ENCODE data around the gene TMEM175.
"Not testable (repeated sequence)": the region's sequence is repeated elsewhere in the genome, so short reads cannot be mapped to it uniquely, and the experiment has no call there.

The TMEM175 gene

GRCh38 chr4:919004-919680 is 13.1 kb upstream of the TMEM175 start:
- not testable (repeated sequence) for DNase-seq (ENCODE audit: low read depth in 1 of 2, low spot score in 1 of 2); H3K4me3 ChIP-seq (replicated peaks; ENCODE audit: insufficient read depth, low read length); H3K27me3 ChIP-seq (ENCODE audit: insufficient read depth, poor library complexity, severe bottlenecking); H3K27ac ChIP-seq (replicated peaks)

DNA sequence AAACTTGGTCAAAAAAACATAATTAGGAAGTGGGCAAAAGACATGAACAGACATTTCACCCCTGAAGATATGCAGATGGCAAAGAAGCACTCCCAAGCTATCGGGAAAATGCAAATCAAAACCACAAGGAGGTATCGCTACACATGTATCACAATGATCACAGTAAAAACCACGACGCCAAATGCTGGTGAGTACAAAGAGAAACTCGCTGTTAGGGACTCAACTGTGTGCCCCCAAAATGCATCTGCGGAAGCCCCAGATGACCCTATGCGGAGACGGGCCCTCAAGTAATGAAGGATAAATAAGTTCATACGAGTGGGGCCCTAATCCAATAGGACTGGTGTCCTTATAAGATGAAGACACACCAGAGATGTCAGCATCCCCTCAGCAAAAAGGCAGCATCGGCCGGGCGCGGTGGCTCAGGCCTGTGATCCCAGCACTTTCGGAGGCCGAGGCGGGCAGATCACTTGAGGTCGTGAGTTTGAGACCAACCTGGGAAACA is 10.4 kb upstream of the TMEM175 start:
- H3K4me3 ChIP-seq (replicated peaks; ENCODE audit: insufficient read depth, low read length): no peak overlapping the region
- no peak for TF ChIP-seq GABPA (IDR thresholded peaks at IDR 0.05; ENCODE audit: low read depth)
- TF ChIP-seq REST (IDR thresholded peaks at IDR 0.05; ENCODE audit: insufficient replicate concordance, low read depth): no peak
- TF ChIP-seq SPI1 (IDR thresholded peaks at IDR 0.05; ENCODE audit: borderline replicate concordance, low read depth): no peak
- TF ChIP-seq CTCF (IDR thresholded peaks at IDR 0.05; ENCODE audit: insufficient read depth, low read length): no peak
- no peak for TF ChIP-seq POLR2AphosphoS5 (IDR thresholded peaks at IDR 0.05; ENCODE audit: low read depth)
- no peaks in the 10 kb centered on the region for H3K27me3 ChIP-seq (ENCODE audit: insufficient read depth, poor library complexity, severe bottlenecking)
- no peak for DNase-seq (ENCODE audit: low read depth in 1 of 2, low spot score in 1 of 2)
- no peak overlapping the region for H3K27ac ChIP-seq (replicated peaks)

- DNase-seq (ENCODE audit: low read depth in 1 of 2, low spot score in 1 of 2): no peak
- TF ChIP-seq CTCF (IDR thresholded peaks at IDR 0.05; ENCODE audit: insufficient read depth, low read length): no peak
- TF ChIP-seq SPI1 (IDR thresholded peaks at IDR 0.05; ENCODE audit: borderline replicate concordance, low read depth): peak; percentile 63; the same call in 1 of the 2 replicates
- TF ChIP-seq POLR2AphosphoS5 (IDR thresholded peaks at IDR 0.05; ENCODE audit: low read depth): no peak
- no peak for TF ChIP-seq GABPA (IDR thresholded peaks at IDR 0.05; ENCODE audit: low read depth)
- H3K27me3 ChIP-seq (ENCODE audit: insufficient read depth, poor library complexity, severe bottlenecking): no peaks in the 10 kb centered on the region
- H3K27ac ChIP-seq (replicated peaks): no peak overlapping the region
- no peak overlapping the region for H3K4me3 ChIP-seq (replicated peaks; ENCODE audit: insufficient read depth, low read length)
Measured at GRCh38 chr4:924107-925096, 7.9 kb upstream of the TMEM175 start.

DNA sequence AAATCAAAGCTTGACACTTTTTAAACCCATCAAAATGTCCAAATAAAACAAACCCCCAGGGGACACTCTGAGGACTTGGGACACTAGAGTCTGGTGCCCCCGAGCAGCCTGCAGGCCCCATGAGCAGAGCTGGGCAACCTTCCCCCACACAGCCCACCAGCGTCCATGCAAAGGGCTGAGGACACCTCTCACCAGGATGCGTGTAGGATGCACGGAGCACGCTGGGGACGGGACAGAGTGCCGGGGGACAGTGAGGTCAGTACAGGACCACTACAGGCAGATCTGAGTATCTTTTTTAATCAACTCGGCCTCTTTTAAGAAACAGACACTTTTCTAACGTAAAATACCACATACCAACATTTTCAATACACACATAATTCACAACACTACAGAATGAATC is 7.1 kb upstream of the TMEM175 start:
- Histone ChIP-seq H3K27ac (replicated peaks) (no peak overlapping the region), H3K4me3 (replicated peaks; ENCODE audit: insufficient read depth, low read length) (no peak overlapping the region), H3K27me3 (ENCODE audit: insufficient read depth, poor library complexity, severe bottlenecking) (no peaks in the 10 kb centered on the region)
- TF ChIP-seq POLR2AphosphoS5 (IDR thresholded peaks at IDR 0.05; ENCODE audit: low read depth) (no peak), GABPA (IDR thresholded peaks at IDR 0.05; ENCODE audit: low read depth) (no peak), SPI1 (IDR thresholded peaks at IDR 0.05; ENCODE audit: borderline replicate concordance, low read depth) (no peak), CTCF (IDR thresholded peaks at IDR 0.05; ENCODE audit: insufficient read depth, low read length) (no peak), REST (IDR thresholded peaks at IDR 0.05; ENCODE audit: insufficient replicate concordance, low read depth) (no peak)
- no peak for DNase-seq (ENCODE audit: low read depth in 1 of 2, low spot score in 1 of 2)

All from HL-60 (cell line).